ENCODE data around the gene MACROH2A1.

Gene MACROH2A1

DNA sequence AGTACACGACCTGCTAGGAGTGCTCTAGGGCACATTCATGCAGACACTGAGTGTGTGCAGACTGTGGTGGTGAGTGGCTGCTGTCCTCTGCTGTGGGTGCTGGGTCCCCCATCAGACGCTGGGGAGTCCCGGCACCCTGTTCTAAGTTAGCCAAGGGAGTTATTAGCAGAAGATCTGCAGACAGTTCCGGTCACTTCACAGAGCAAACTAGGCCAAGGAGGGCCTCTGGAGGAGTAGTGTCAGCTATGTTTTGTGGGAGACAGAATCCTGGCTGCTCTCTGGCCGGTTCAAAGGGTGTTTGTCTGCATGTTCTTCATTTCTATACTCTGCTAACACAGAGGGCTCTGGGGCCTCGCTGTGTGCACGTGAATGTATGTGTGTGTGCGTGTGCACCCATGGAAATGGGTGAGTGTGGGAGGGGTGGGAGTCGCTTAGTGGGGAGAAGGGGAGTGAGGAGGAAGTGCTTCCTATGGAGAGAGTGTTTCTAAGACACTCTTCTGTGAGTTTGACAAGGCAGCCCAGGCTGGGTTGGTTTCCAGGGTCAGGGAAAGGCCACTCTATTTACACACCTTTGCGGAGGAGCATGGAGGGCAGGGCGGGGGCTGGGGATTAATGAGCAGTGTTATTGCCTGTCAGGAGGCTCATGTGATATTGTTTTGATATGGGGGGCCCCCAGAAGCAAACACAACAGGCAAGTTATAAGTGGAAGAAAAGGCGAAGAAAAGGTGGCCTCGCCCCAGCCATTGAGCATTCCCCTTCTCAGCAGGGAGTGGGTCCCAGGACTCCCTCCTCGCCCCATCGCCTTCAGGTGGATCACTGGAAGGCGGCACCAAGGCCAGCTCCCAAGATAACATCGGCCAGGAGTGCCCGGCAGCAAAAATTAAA is 68.9 kb downstream of the MACROH2A1 start:
- peak; percentile 15; the same call in 2 of the 3 replicates for ATAC-seq
- TF ChIP-seq ZFP30 (CRISPR knock-in tag; IDR thresholded peaks at IDR 0.05) (no peak), ARNTL (CRISPR knock-in tag; IDR thresholded peaks at IDR 0.05; ENCODE audit: borderline replicate concordance, low read depth) (no peak), ZC3H10 (CRISPR knock-in tag; IDR thresholded peaks at IDR 0.05) (no peak), ZFP3 (CRISPR knock-in tag; IDR thresholded peaks at IDR 0.05) (no peak), CSDC2 (CRISPR knock-in tag; IDR thresholded peaks at IDR 0.05) (no peak), OSR1 (CRISPR knock-in tag; IDR thresholded peaks at IDR 0.05) (no peak)
- TF ChIP-seq, protein P1, sequence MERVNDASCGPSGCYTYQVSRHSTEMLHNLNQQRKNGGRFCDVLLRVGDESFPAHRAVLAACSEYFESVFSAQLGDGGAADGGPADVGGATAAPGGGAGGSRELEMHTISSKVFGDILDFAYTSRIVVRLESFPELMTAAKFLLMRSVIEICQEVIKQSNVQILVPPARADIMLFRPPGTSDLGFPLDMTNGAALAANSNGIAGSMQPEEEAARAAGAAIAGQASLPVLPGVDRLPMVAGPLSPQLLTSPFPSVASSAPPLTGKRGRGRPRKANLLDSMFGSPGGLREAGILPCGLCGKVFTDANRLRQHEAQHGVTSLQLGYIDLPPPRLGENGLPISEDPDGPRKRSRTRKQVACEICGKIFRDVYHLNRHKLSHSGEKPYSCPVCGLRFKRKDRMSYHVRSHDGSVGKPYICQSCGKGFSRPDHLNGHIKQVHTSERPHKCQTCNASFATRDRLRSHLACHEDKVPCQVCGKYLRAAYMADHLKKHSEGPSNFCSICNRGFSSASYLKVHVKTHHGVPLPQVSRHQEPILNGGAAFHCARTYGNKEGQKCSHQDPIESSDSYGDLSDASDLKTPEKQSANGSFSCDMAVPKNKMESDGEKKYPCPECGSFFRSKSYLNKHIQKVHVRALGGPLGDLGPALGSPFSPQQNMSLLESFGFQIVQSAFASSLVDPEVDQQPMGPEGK (CRISPR knock-in tag; IDR thresholded peaks at IDR 0.05; ENCODE audit: borderline replicate concordance) = no peak
- TF ChIP-seq, protein P2, sequence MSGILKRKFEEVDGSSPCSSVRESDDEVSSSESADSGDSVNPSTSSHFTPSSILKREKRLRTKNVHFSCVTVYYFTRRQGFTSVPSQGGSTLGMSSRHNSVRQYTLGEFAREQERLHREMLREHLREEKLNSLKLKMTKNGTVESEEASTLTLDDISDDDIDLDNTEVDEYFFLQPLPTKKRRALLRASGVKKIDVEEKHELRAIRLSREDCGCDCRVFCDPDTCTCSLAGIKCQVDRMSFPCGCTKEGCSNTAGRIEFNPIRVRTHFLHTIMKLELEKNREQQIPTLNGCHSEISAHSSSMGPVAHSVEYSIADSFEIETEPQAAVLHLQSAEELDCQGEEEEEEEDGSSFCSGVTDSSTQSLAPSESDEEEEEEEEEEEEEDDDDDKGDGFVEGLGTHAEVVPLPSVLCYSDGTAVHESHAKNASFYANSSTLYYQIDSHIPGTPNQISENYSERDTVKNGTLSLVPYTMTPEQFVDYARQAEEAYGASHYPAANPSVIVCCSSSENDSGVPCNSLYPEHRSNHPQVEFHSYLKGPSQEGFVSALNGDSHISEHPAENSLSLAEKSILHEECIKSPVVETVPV (CRISPR knock-in tag; IDR thresholded peaks at IDR 0.05) = no peak

DNA sequence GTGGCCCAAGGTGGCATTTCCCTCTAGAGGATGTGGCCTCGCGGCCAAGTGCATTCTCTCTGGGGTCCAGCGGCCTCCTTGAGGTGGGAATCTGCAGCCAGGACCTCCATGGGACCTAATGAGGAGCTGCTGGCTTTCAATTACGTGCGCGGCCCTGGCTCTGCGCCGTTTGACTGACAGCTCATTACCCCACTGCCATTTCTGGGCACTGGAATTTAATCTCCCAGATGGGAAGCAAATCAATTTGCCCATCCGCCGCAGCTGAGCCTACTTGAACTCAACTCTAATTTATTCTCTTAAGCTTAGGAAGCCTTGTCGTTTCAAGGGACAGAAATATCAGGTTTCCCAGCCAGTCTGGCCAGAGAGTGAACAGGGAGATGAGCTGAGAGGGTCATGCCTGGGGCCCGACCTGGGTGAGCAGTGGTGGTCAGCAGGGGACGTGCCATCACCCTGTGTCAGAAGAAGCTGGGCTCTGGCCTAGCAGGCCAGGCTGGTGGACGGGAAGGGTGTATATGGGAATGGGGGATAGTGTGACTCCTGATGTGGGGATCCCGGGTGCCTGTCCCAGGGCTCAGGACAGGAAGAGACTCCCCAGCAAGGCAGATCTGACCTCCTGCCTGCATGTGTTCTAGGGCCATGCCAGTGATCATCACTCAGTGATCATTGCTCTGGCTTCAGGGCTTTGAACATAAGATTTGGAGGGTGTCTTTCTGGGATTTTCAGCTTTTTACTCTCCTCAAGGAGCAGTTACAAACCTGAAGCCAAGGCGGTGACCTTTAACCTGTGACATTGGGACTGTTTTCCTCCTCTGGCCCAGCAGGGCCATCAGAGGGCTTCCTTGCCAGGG is 69.7 kb downstream of the MACROH2A1 start:
- TF ChIP-seq, protein P3, sequence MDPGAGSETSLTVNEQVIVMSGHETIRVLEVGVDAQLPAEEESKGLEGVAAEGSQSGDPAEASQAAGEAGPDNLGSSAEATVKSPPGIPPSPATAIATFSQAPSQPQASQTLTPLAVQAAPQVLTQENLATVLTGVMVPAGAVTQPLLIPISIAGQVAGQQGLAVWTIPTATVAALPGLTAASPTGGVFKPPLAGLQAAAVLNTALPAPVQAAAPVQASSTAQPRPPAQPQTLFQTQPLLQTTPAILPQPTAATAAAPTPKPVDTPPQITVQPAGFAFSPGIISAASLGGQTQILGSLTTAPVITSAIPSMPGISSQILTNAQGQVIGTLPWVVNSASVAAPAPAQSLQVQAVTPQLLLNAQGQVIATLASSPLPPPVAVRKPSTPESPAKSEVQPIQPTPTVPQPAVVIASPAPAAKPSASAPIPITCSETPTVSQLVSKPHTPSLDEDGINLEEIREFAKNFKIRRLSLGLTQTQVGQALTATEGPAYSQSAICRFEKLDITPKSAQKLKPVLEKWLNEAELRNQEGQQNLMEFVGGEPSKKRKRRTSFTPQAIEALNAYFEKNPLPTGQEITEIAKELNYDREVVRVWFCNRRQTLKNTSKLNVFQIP (CRISPR knock-in tag; IDR thresholded peaks at IDR 0.05; ENCODE audit: borderline replicate concordance, low read depth) = no peak
- TF ChIP-seq ESRRG (CRISPR knock-in tag; IDR thresholded peaks at IDR 0.05) = no peak
- no peak for TF ChIP-seq ARNTL (CRISPR knock-in tag; IDR thresholded peaks at IDR 0.05; ENCODE audit: borderline replicate concordance, low read depth)
- no peak for ATAC-seq

DNA sequence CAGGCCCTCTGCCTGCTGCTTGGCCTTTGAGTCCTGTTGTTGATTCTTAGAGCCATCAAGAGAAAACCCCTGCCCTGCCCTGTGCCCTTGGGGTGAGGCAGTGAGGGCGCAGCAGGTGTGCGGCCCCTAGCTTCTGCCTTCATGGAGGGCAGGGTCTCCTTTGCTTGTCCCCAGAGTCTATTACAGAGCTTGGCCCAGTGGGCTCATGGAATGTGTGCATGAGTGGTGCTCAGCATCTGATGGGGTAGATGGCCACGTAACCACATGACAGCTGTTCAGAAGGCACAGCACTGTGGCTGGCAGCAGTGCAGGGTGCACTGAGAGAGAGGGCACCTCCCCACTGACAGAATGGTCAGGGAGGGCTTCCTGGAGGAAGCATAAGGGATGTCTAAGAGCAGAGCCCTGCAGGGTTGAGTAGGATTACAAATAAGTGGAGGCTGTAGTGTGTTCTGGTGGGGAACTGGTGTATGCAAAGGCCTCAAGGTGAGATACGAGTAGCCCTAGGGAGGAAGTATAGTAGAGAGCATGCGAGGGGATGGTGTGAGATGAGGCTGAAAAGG is 70.8 kb downstream of the MACROH2A1 start:
- ATAC-seq = no peak
- TF ChIP-seq ESRRG (CRISPR knock-in tag; IDR thresholded peaks at IDR 0.05) (no peak), ZNF70 (CRISPR knock-in tag; IDR thresholded peaks at IDR 0.05) (no peak), ARNTL (CRISPR knock-in tag; IDR thresholded peaks at IDR 0.05; ENCODE audit: borderline replicate concordance, low read depth) (no peak), RARB (CRISPR knock-in tag; IDR thresholded peaks at IDR 0.05) (no peak), ZFP3 (CRISPR knock-in tag; IDR thresholded peaks at IDR 0.05) (no peak), PPARA (CRISPR knock-in tag; IDR thresholded peaks at IDR 0.05; ENCODE audit: borderline replicate concordance) (no peak), BACH2 (CRISPR knock-in tag; IDR thresholded peaks at IDR 0.05; ENCODE audit: borderline replicate concordance) (no peak), ZNF565 (CRISPR knock-in tag; conservative IDR thresholded peaks at IDR 0.05; ENCODE audit: low read depth) (no peak), SNAI2 (CRISPR knock-in tag; IDR thresholded peaks at IDR 0.05) (no peak), ZFP30 (CRISPR knock-in tag; IDR thresholded peaks at IDR 0.05) (no peak), OSR1 (CRISPR knock-in tag; IDR thresholded peaks at IDR 0.05) (no peak), ISL1 (CRISPR knock-in tag; IDR thresholded peaks at IDR 0.05) (no peak), ZNF8 (CRISPR knock-in tag; IDR thresholded peaks at IDR 0.05) (no peak), CSDC2 (CRISPR knock-in tag; IDR thresholded peaks at IDR 0.05) (no peak), TCF4 (CRISPR knock-in tag; IDR thresholded peaks at IDR 0.05; ENCODE audit: borderline replicate concordance) (no peak), GLIS3 (CRISPR knock-in tag; IDR thresholded peaks at IDR 0.05) (no peak)
- TF ChIP-seq, protein P2 (CRISPR knock-in tag; IDR thresholded peaks at IDR 0.05) = no peak
- TF ChIP-seq, protein P4, sequence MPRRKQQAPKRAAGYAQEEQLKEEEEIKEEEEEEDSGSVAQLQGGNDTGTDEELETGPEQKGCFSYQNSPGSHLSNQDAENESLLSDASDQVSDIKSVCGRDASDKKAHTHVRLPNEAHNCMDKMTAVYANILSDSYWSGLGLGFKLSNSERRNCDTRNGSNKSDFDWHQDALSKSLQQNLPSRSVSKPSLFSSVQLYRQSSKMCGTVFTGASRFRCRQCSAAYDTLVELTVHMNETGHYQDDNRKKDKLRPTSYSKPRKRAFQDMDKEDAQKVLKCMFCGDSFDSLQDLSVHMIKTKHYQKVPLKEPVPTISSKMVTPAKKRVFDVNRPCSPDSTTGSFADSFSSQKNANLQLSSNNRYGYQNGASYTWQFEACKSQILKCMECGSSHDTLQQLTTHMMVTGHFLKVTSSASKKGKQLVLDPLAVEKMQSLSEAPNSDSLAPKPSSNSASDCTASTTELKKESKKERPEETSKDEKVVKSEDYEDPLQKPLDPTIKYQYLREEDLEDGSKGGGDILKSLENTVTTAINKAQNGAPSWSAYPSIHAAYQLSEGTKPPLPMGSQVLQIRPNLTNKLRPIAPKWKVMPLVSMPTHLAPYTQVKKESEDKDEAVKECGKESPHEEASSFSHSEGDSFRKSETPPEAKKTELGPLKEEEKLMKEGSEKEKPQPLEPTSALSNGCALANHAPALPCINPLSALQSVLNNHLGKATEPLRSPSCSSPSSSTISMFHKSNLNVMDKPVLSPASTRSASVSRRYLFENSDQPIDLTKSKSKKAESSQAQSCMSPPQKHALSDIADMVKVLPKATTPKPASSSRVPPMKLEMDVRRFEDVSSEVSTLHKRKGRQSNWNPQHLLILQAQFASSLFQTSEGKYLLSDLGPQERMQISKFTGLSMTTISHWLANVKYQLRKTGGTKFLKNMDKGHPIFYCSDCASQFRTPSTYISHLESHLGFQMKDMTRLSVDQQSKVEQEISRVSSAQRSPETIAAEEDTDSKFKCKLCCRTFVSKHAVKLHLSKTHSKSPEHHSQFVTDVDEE (CRISPR knock-in tag; IDR thresholded peaks at IDR 0.05) = no peak
- TF ChIP-seq, protein P3 (CRISPR knock-in tag; IDR thresholded peaks at IDR 0.05; ENCODE audit: borderline replicate concordance, low read depth) = no peak
- TF ChIP-seq, protein P5, sequence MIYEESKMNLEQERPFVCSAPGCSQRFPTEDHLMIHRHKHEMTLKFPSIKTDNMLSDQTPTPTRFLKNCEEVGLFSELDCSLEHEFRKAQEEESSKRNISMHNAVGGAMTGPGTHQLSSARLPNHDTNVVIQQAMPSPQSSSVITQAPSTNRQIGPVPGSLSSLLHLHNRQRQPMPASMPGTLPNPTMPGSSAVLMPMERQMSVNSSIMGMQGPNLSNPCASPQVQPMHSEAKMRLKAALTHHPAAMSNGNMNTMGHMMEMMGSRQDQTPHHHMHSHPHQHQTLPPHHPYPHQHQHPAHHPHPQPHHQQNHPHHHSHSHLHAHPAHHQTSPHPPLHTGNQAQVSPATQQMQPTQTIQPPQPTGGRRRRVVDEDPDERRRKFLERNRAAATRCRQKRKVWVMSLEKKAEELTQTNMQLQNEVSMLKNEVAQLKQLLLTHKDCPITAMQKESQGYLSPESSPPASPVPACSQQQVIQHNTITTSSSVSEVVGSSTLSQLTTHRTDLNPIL (CRISPR knock-in tag; IDR thresholded peaks at IDR 0.05; ENCODE audit: low read depth) = no peak

All from SK-N-SH treated with all-trans-retinoic acid at 6 μM for 48 hours (cell line).